GM18505 (cell line): ENCODE results near the gene CNTRL.
"Not testable (repeated sequence)": the region's sequence is repeated elsewhere in the genome, so short reads cannot be mapped to it uniquely, and the experiment has no call there.

Source experiments
- ATAC-seq: cut with Tn5 transposase; IDR thresholded peaks from one replicate; pipeline ENCODE4 v1.9.1; 2021; ENCODE audit not compliant: unreplicated experiment
- POLR2A ChIP-seq: IDR thresholded peaks from 4 replicates; pipeline ENCODE4 v1.6.1; 2011; ENCODE audit warnings: borderline replicate concordance; ENCODE audit not compliant: insufficient read depth, insufficient read length; ENCODE audit errors: extremely low read depth

The CNTRL gene

DNA sequence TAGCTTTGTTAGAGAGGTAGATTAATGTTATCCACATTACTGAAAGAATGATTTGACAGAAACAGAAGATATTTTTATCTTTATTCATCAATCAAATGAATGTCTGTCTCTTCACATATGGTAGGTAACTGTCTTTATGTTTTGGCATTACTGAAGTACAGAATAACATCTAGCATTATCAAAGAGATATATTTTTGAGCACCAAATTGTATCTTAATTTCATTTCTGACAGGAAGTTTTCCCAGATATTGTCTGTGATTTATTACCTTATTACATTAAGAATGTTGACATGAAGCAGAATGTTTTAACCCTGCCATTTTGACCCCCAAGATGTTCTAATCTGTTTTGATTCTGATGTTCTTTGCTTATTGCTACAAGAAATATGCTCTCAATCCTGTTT, 20.3 kb downstream of the CNTRL start:
- no peak for ATAC-seq
- no peak for TF ChIP-seq POLR2A

DNA sequence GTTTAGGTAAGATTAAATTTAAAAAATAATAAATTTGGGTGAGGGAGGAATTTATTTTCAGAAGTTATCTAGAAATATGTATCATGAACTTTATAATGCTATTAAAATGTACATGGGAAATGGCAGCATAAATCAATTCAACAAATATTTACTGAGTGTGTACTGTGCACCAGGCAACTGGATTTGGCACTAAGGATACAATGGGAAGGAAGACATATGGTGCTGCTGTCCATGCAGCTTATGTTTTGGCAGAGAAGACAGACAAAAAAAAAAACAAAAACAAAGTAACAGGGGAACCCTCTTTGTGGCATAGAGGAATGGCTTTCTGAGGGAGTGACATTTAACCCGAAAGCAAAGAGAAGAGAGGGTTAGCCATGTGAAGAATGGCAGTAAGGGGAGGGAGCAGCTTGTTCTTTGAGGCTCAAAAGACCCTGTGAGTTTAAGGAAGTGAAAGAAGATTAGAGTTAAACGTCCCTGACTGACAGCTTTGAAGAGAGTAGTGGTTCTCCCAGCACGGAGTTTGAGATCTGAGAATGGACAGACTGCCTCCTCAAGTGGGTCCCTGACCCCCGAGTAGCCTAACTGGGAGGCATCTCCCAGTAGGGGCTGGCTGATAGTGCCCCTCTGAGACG, 23.9 kb downstream of the CNTRL start:
- ATAC-seq, result no peak
- no peak for TF ChIP-seq POLR2A

DNA sequence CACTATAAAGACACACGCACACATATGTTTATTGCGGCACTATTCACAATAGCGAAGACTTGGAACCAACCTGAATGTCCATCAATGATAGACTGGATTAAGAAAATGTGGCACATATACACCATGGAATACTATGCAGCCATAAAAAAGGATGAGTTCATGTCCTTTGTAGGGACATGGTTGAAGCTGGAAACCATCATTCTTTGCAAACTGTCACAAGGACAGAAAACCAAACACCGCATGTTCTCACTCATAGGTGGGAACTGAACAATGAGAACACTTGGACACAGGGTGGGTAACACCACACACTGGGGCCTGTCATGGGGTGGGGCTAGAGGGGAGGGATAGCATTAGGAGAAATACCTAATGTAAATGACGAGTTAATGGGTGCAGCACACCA, 29.3 kb downstream of the CNTRL start:
- not testable (repeated sequence) for ATAC-seq

DNA sequence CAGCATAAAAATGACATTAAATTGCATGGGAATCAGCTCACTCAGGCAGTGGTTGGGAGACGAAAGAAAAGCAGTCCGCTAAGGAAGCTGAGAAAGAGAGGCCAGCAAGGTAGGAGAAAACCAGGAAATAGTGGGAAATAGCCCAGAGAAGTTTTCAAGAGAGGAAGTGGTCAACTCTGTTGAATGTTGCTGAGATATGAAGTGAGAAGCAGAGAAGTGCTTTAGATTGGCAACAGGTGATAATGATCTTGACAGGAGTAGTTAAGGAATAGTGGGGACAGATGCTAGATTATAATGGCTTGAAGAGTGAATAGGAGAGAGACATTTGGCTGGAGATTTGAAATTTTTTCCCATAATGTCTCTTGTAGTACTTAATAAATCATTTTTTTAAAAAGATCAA, 30.8 kb downstream of the CNTRL start:
- ATAC-seq, result no peak
- no peak for TF ChIP-seq POLR2A

DNA sequence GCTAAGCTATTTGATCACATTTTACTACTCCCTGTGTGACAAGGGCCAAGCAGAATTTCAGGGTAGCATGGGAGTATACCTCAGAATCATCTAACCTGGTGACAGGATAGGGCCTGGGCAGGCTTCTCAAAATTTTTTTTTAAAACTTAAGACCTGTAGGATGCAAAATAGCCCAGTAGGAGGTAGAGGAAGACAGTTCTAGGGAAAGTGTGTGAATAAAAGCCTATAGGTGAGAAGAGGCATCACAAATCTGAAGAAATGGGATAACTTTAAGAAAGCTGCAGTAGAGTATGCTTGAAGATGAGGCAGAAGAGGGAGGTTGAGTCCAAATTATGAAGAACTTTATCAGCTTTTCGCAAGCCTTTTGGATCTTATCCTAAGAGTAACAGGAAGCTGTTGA, 32.3 kb downstream of the CNTRL start:
- no peak for TF ChIP-seq POLR2A
- ATAC-seq, result no peak

DNA sequence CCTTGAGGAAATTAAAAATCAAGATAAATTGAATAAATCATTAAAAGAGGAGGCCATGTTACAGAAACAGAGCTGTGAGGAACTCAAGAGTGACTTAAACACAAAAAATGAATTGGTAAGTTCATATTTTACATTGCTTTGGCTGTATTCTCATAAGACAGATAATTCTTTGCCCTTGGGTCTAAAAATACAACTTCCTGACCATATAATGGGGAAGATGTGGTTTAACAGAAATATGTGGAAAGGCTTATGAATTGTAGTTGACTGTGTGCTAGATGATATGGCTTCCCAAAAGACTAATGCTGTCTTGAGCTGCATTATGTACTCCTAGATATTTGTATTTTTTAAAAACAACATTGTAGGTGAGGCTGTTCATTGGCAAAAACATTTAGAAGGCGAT, 33.1 kb downstream of the CNTRL start:
- TF ChIP-seq POLR2A, result no peak
- ATAC-seq, result no peak

DNA sequence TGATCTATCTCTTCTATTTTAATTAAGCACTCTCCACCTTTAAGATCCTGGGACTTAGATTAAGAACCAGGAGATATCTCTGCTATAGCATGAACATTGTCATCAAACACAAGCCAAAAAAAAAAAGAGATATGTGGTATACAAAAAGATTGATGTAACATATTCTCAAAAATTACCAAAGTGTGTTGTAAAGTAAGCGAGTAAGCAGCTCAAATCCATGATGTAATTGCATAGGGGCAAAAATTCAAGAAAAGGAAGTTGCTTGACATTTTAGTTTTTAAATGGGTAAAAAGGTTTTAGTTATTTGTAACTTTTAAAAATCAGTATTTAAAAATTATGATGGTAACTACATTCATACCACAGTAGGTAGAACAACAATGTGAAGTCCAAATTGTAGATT, 40.7 kb downstream of the CNTRL start:
- no peak for TF ChIP-seq POLR2A
- ATAC-seq, result no peak

DNA sequence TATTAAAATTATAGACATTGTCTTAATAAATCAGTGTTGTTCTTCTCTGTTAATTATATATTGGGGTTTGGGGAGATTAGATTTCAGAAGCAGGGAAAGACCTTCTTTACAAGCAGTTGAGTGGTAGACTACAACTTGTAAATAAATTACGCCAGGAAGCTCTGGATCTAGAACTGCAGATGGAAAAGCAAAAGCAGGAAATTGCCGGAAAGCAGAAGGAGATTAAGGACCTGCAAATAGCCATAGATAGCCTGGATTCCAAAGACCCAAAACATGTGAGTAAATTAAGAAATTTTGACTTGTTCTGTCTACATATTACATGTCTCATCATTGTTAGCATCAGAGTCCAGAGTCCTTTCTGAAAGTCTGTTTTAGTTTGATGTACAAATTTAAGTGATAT, 43.5 kb downstream of the CNTRL start:
- TF ChIP-seq POLR2A, result no peak
- no peak for ATAC-seq

DNA sequence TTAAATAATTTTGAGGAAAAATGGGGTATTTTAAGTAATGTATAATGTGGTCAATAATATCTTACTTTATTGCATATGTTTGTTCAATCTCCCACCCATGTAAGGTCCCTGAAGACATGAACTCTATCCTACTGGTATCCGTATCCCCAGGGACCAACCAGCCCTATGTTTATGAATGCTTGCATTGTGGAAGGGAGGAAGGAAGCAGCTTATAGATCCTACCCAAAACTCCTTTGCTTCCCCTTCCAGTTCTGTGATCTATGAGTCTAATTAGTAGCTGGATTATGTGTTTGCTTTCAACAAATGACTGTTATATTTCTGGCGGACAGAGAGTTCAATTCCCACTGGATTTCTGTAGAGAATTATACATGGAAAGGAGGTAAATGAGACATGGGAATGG, 45.6 kb downstream of the CNTRL start:
- no peak for ATAC-seq

DNA sequence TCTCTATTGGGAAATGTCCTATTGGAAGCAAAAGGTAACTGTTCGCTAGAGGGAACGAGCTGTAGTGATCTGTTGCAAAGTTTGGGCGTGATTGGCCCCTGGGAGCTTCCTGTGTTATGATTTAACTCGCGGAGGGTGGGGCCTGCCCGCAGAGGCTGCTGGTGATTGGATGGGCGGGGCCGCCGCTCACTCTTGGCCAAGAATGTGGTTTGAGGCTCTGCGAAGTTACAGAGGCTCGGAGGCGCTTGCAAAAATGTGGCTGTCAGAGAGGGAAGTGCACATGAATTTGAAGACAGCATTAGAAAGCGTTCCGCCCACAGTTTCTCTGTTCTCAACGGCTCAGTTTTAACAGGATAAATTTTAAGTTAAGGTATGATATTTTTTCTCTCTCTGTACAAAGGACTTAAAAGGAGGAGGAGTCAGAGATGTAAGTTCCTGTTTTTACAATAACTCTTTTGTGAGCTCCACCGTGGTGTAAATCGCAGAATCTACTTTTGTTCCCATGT, 46.9 kb downstream of the CNTRL start:
- TF ChIP-seq POLR2A, result peak; percentile 74
- ATAC-seq, result peak; percentile 95

More for the DNA sequence above, 45.6 kb downstream of the CNTRL start:
- no peak for TF ChIP-seq POLR2A

DNA sequence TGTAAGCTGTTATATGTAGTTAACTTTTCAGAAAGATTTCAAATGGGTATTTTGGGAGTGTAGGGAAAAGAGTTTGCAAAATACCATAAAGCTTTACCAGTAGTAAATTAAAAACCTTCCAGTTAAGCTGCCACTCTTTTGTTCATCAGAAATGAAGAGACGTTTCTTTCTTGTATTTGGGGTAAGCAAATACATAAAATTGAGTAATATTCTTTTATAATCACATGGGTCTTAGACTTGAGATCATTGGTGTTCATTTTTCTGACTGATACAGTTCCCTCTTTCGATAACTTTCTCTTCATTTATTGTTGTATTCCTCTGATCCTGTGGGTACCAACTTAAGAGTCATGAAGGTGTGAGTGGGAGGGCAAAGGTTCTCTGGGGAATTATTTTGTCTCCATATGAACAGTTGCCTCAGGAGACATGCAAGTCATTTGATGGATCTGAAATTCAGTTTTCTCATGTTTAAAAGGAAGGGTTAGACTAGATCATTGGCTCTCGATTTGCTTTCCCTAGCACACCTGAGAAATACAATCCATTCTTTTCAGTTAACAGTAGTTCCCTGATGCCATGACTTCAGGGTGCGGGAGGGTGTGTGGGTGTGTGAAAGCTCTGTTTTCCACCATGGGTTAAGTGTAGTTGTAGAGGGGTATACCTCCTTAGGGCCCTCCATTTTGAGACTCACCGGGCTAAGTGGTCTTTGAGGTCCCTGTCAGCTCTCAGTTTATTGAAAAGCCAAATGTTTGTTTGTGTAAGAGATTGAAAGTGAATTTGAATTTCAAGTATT, 47.7 kb downstream of the CNTRL start:
- no peak for TF ChIP-seq POLR2A

DNA sequence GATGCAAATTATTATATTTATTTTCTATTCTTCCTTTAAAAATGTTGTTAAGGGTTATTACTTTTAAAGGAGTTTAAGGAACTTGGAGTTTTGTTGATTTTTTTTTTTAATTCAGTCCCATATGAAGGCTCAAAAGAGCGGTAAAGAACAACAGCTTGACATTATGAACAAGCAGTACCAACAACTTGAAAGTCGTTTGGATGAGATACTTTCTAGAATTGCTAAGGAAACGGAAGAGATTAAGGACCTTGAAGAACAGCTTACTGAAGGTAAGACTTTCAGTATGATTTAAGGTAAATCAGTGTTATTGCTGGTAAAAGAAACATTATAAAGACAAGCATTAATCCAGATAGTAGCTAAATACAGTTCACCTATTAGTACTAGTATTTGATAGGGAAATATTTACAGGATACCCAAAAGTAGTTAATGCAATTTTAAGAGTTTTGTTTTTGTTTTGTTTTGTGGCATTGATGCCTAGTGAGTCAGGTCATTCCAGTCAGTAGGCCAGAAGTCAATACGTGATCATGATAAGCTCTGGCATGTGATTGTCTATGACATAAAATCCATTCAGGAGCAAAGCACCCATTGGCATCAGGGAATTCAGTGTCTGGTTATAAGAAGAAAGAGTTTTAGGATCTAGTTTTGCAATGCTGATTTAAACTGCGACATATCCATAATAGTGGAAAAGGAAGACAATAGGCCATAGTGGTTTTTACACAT, 49.2 kb downstream of the CNTRL start:
- no peak for TF ChIP-seq POLR2A
- ATAC-seq, result no peak

More for the DNA sequence above, 47.7 kb downstream of the CNTRL start:
- ATAC-seq, result no peak

DNA sequence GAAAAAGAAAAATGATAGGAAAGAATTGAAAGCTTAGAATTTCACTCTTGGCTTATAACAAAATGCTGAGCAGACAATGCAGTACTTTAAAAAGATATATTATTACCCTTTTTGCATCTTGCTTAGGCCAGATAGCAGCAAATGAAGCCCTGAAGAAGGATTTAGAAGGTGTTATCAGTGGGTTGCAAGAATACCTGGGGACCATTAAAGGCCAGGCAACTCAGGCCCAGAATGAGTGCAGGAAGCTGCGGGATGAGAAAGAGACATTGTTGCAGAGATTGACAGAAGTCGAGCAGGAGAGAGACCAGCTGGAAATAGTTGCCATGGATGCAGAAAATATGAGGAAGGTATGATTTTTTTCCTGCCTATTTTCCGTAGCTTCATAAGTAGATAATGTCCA, 50.8 kb downstream of the CNTRL start:
- no peak for ATAC-seq
- TF ChIP-seq POLR2A, result no peak

DNA sequence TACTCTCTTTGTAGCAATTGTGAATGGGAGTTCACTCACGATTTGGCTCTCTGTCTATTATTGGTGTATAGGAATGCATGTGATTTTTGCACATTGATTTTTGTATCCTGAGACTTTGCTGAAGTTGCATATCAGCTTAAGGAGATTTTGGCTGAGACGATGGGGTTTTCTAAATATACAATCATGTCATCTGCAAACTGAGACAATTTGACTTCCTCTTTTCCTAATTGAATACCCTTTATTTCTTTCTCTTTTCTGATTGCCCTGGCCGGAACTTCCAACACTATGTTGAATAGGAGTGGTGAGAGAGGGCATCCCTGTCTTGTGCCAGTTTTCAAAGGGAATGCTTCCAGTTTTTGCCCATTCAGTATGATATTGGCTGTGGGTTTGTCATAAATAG, 54.6 kb downstream of the CNTRL start:
- ATAC-seq, result not testable (repeated sequence)

DNA sequence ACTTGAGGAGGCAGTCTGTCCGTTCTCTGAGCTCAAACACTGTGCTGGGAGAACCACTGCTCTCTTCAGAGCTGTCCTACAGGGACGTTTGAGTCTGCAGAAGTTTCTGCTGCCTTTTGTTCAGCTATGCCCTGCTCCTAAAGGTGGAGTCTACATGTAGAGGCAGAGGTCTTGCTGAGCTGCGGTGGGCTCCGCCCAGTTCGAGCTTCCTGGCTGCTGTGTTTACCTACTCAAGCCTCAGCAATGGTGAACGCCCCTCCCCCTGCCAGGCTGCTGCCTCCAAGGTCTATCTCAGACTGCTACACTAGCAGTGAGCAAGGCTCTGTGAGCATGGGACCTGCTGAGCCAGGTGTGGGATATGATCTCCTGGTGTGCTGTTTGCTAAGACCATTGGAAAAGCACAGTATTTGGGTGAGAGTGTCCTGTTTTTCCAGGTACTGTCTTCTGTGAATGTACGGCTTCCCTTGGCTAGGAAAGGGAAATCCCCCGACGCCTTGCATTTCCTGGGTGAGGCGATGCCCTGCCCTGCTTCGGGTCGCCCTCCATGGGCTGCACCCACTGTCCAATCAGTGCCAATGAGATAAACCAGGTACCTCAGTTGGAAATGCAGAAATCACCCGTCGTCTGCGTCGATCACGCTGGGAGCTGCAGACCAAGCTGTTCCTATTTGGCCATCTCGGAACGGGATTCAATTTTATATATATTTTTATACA, 58.5 kb downstream of the CNTRL start:
- TF ChIP-seq POLR2A, result no peak
- ATAC-seq, result no peak
